Gastroesophageal sphincter (tissue), 3 donors: ENCODE measurements around the gene RGS14.

ENCODE experiments used
- POLR2A ChIP-seq, 2 donors: fragments of 450-650 bp; IDR thresholded peaks; one replicate each; pipeline ENCODE4 v1.6.1; 2017; ENCODE audit warnings: antibody characterized with exemption in 2 of 2, mild to moderate bottlenecking in 2 of 2, moderate library complexity in 1 of 2
- POLR2AphosphoS5 ChIP-seq: sonication (generic); formaldehyde crosslinking; IDR thresholded peaks from one replicate; pipeline ENCODE4 v1.6.1; 2017; ENCODE audit warnings: antibody characterized with exemption
- TF ChIP-seq, protein P1 (sequence below), 4 experiments: fragments of 200-600 bp in 2 of 4; fragments of 450-650 bp in 2 of 4; sonication (generic) in 1 of 4; IDR thresholded peaks; one replicate each; pipeline ENCODE4 v1.5.1; 2017 to 2019; ENCODE audit warnings: antibody characterized with exemption in 4 of 4, mild to moderate bottlenecking in 2 of 4, moderate library complexity in 2 of 4

- TF ChIP-seq POLR2AphosphoS5 (no peak), POLR2A (IDR thresholded peaks at IDR 0.05) (no peak)
- TF ChIP-seq, protein P1, sequence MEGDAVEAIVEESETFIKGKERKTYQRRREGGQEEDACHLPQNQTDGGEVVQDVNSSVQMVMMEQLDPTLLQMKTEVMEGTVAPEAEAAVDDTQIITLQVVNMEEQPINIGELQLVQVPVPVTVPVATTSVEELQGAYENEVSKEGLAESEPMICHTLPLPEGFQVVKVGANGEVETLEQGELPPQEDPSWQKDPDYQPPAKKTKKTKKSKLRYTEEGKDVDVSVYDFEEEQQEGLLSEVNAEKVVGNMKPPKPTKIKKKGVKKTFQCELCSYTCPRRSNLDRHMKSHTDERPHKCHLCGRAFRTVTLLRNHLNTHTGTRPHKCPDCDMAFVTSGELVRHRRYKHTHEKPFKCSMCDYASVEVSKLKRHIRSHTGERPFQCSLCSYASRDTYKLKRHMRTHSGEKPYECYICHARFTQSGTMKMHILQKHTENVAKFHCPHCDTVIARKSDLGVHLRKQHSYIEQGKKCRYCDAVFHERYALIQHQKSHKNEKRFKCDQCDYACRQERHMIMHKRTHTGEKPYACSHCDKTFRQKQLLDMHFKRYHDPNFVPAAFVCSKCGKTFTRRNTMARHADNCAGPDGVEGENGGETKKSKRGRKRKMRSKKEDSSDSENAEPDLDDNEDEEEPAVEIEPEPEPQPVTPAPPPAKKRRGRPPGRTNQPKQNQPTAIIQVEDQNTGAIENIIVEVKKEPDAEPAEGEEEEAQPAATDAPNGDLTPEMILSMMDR (IDR thresholded peaks at IDR 0.05) = no peak
Observed at GRCh38 chr5:177349362-177349647, 8.4 kb upstream of the RGS14 start.
